Left colon (tissue), 2 donors: Measurements from ENCODE around the gene NPTX1. TPM values are rescaled to one million over a fixed set of nuclear protein-coding genes. Genes with fewer than 3 reads are reported as not detected.
"Not testable (repeated sequence)": the region's sequence is repeated elsewhere in the genome, so short reads cannot be mapped to it uniquely, and the experiment has no call there.

Experiments used
- ATAC-seq: fragments of 200-7000 bp; cut with Tn5 transposase; one replicate; pipeline ENCODE4 v1.9.1; 2020; ENCODE audit warnings: mild to moderate bottlenecking, moderate library complexity
- DNase-seq, 2 donors: peaks; one replicate each; pipeline ENCODE4 v3.0.0-alpha.2; 2020
- intact Hi-C, 2 donors: fragments of 100-400 bp; cut with DNase I in 1 of 2; cut with micrococcal nuclease in 1 of 2; formaldehyde crosslinking; loops; one replicate each; pipeline versions ENCODE4 v1.11.2 to v1.14.0; 2022; cut with DNase I, micrococcal nuclease
- total RNA-seq, 2 donors: library from RNA; stranded (reverse); fragmentation: NEBNext Ultra II Directional; extraction: Animal tissue kit (Norgen Biotek cat#: 25700); gene quantifications; one replicate each; pipeline ENCODE4 v1.2.1, GENCODE V29; 2021
- donor health status: DM: no; HTN: no; CAD: no.
- donor health status: DM: yes; HTN: yes; CAD: no.

NPTX1 gene
- total RNA-seq, 2 donors from 2014 or later = 0.12 to 9.8 TPM

- DNase-seq, ATAC-seq, intact Hi-C loops: not testable (repeated sequence)
Measured at GRCh38 chr17:80507177-80507576, 30.8 kb upstream of the NPTX1 start.

DNA sequence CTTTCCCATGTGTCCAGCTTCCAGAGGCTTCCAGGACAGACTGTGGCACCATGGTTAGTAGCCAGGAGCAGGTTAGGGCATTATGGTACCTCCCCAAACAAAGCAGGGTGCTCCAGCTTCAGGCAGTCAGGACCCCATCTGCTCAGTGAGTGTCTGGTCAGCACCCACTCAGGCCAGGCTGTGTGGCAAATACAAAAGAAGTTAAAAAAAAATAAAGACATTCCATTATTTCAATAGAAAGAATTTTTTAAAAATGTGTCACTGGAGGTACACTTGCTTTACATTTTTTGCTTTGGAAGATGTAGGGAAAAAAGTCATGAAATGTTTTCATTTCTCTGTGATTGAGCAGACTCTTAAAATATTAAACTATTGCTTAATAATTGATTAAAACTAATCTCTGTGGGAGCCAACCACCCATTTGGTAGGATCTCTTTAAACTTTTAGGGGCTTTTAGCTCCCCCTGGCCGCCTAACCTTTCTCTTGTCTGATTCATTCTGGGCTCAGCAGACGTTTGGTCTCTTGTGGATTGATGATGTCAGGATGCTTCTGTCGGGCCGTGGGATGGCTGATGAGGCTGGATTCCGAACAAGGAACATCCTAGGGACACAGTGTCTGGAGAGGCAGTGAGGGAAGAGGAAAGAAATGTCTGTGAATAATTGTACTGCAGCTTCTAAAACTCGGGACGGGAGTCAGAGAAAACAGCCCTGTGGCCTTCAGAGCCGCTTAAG is 28.4 kb upstream of the NPTX1 start:
- DNase-seq (no peak), ATAC-seq (no peak)
- intact Hi-C loops = no loop called here

DNA sequence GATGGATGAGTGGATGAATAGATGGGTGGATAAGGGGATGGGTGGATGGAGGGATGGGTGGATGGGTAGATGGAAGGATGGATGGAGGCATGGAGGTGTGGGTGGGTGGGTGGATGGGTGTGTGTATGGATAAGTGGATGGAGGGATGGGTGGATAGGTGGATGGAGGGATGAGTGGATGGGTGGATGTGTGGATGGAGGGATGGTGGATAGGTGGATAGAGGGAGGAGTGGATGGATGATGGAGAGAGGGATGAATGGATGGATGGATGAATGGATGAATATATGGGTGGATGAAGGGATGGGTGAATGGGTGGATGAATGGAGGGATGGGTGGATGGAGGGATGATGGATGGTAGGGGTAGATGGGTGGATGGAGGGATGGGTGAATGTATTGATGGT is 27.5 kb upstream of the NPTX1 start:
- no peak for ATAC-seq

GRCh38 chr17:80503031-80503430 is 26.6 kb upstream of the NPTX1 start:
- no peak for ATAC-seq
- intact Hi-C loops = no loop called here
- DNase-seq = no peak

More for the DNA sequence above, 27.5 kb upstream of the NPTX1 start:
- DNase-seq = no peak
- intact Hi-C loops = no loop called here

DNA sequence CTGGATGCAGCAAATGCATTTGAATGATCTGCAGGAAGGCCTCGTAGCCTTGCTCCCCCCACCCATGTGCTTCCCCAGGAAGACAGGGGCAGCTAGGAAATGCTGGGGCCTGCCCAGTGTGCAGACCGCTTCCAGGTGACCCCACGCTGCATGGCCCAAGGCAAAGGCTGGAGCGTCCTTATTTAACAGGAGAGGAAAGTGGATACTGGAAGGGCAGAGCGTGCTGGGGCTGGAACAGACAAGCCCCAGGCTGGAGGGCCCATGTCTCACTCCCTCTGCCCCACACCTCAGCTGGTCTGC is 26.1 kb upstream of the NPTX1 start:
- DNase-seq (no peak), ATAC-seq (no peak)
- intact Hi-C loops = no loop called here

DNA sequence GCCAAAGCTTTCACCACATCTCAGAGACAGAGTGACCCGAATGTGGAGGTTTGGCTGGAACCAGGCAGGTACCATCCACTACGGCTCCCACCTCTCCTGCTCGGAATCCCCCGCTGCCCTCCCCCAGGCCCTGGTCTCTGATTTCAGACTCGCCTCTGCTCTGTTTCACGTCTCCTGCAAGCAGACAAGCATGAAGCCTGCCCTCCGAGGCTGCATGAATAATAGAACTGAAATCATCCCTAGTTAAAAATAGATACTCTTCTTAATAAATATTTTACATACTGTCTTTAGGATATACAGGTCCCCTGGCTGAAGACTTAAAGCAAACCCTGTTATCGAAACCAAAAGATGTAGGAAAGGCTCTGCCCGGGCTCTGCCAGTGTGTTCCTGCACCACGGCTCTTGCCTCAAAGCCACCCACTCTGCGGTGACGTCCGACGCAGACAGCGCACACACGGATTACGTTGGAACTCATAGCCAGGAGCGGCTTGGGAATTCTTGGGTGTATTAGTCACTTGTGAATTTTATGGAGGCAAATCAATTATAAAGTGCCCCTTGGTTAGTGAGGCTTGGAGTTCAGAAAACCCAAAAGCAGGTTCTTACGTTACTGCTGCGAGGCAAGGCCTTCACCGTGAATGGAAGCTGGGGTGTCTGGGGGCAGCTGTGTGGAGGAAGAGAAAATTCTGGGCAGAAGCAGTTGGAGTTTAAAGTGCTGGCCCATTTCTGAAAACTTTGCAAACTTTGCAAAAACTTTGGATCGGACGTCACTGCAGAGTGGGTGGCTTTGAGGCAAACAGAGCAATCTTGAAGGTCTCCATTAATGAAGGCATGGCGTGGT is 25.6 kb upstream of the NPTX1 start:
- peak in 1 of 2 donors; percentile 47 for DNase-seq
- ATAC-seq = no peak
- intact Hi-C loops = no loop called here

DNA sequence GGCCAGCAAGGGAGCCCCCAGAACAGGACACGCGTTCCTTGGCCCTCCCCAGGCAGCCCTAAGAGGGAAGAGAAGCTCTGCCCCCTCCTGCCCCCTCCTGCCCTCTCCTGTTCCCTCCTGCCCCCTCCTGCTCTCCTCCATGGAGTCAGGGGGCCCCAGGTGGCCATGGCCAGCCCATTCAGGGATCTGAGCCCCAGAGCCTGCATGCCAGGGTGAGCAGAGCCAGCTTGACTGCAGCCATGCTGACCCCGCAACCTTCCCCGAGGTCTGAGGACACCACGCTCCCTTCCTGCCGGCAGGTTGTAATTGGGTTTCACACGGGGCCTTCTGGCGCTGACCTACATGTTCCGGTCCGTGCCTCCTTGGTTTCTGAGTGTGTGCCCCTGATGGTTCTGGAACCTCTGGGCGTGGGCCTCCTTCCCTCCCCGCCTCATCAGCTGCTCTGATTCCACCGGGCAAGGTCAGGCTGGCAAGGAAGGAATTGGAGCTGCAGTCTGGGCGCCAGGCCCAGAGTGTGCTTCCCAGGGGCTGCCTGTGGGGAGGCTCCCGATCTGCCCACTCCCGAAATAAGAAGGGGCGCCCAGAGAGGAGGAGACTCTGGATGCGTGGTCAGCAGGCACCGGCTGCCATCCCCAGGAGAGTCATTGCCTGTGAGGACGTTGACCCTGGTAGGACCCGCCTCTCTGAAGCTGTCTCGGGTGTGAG is 23.7 kb upstream of the NPTX1 start:
- intact Hi-C loops = no loop called here
- no peak for DNase-seq
- ATAC-seq = no peak

DNA sequence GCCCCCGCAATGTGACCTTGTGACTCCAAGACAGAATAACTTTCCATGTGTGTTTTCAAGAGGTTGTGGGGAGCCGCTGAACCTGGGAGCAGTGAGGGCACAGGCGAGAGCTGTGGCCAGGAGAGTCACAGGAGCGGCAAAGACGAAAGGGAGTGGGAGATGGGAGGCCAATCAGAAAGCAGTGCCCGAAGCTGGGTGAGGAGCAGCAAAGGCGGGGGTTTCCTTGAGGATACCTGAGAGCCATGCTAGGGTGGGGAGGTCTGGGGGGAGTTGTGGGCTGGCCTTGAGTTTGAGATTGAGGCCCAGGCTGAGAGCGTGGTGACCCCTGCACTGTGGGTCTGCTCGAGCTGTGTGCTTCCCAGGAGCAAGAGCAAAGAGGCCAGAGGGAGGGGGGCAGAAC is 23.2 kb upstream of the NPTX1 start:
- intact Hi-C loops = no loop called here
- no peak for DNase-seq
- ATAC-seq = no peak

DNA sequence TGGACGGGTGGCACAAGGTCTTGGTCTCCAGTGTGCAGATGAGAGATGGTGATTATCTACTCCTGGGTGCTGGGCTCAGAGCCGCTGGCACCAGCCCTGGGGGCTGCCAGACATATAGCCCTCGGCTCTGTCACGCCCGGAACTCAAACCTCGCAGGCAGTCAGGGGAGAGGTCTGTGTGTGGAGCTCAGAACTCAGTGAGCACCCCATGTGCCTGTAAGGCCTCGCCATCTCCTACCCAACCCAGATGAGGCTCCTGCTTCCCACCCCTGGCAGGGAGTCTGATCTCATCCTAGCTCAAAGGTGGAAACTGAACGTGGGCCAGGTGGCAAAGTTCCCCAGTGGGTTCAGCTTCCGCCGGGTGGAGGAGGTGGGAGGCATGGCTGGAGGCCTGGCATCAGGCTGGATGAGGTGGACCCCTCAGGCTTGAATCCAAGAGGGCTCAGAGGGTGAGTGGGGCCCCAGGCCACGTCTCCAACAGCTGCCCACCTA is 22.6 kb upstream of the NPTX1 start:
- intact Hi-C loops = no loop called here
- ATAC-seq = no peak
- DNase-seq = no peak

GRCh38 chr17:80498242-80498919 is 22.0 kb upstream of the NPTX1 start:
- ATAC-seq = no peak
- peak in 1 of 2 donors; percentile 34 for DNase-seq
- intact Hi-C loops = no loop called here

- intact Hi-C loops = no loop called here
- DNase-seq (no peak), ATAC-seq (no peak)
Measured at GRCh38 chr17:80497726-80498241, 21.4 kb upstream of the NPTX1 start.

DNA sequence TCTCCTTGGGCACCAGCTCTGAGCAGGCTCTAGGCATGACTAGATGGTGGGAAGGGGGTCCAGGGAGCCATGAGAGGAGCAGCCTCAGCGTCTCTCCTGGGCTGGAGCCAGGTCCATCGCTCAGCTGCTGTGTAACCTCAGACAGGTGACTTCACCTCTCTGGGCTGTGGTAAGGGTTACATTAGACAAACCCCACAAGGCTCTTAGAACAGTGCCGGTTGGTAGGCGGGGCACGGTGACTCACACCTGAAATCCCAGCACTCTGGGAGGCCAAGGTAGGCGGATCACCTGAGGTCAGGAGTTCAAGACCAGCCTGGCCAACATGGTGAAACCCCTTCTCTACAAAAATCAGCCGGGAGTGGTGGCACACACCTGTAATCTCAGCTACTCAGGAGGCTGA is 18.1 kb upstream of the NPTX1 start:
- intact Hi-C loops = no loop called here
- ATAC-seq (no peak), DNase-seq (no peak)

- ATAC-seq = no peak
- intact Hi-C loops = no loop called here
- DNase-seq = no peak
Measured at GRCh38 chr17:80492343-80493136, 16.1 kb upstream of the NPTX1 start.

DNA sequence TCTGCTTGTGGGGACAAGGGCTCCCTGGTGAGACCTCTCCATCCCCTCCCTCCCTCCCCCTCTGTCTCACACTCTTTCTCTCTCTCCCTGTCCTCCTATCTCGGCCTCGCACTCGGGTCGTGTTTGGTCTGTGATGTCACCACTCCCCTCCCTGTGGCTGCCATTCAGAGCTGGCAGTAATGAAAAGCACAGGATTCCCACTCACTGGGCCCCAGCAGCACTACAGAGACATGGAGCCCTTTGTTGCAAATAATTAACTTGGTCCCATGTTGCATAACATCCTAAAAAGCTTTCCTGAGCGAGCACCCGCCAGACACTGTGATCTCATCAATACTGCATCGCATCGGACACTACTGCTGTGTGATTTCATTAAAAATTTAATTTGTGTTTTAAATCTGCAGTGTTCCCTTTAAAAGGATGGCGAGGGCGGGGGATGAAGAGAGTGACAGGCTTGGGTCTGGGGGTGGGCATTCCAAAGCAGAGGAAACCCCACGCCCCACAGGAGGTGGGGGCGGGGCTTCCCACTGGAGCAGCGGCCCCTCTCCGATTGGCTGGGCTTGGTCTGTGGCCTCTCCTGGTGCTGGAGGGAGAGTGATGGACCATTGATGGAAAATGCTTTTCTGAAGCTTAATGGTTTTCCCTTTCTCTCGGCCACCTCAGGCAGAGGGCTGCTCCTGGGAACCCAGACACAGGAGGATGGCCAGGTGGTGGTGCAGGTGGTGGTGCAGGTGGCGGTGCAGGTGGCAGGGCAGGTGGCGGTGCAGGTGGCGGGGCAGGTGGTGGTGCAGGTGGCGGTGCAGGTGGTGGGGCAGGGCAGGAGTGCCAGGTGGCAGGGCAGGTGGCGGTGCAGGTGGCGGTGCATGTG is 15.3 kb upstream of the NPTX1 start:
- intact Hi-C loops = no loop called here
- no peak for ATAC-seq
- no peak for DNase-seq

DNA sequence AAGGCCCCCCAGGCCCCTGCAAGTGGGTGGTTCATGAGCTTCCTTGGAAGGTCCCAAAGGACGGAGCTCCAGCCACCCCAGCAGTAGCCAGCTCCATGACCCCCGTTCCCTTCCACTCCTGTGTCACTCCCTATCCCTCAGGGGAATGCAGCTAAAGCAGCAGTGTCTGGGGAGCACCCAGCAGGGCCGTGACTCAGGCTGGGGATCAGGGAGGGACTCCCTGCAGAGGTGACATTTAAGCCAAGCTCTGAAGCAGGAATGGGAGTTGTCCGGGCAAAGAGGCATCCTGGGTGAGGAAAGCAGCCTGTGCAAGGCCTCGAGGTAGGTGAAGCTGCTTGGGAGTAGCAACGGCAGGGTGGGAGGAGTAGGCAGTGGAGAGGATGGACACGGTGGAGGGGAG is 11.1 kb upstream of the NPTX1 start:
- DNase-seq = no peak
- ATAC-seq = no peak
- intact Hi-C loops = no loop called here

DNA sequence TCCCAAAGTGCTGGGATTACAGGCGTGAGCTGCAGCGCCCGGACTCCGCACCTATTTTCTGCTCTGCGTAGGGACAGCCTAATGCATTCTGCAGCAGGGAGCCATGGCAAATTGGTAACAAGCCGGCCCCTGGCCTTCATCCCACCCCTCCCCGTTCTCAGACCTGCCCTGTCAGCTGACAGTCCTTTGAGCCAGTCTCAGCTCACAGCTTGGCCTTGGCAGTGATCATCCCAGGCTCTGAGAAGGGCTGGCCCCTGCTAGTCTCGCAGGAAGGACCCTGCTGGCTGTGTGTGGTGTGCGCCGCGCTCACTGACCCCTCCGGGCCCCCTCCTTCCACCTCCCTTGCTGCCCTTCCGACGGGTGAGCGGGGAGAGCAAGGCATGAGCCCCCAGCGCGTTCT is 10.3 kb upstream of the NPTX1 start:
- intact Hi-C loops = no loop called here
- DNase-seq = no peak
- ATAC-seq = no peak

DNA sequence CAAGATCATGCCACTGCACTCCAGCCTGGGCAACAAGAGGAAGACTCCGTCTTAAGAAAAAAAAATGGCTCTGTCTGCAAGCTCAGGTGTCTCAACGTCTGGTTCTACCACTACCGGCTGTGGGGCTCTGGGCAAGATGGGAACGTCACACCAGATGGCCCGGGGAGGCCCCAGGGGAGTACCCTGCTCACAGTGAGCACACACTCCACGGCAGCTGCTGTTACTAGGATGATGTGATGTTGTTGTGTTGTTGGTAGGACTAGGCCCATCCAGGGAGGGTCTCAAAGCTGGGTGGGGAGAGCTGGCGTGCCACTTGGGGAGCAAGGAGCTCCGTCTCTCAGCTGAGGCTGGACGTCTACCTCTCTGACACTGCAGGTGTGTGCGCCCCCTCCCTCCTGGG is 9.4 kb upstream of the NPTX1 start:
- no peak for DNase-seq
- intact Hi-C loops = no loop called here
- no peak for ATAC-seq
